ENCODE data around the gene PGBD5. TPM values are rescaled to one million over a fixed set of nuclear protein-coding genes. Genes with fewer than 3 reads are reported as not detected.

PGBD5 gene
- total and polyA plus RNA-seq, 2 of the 13 experiments (the other 11 are each of a cell fraction or from before 2014, with no cell fraction given) = 0.04 to 0.13 TPM

DNA sequence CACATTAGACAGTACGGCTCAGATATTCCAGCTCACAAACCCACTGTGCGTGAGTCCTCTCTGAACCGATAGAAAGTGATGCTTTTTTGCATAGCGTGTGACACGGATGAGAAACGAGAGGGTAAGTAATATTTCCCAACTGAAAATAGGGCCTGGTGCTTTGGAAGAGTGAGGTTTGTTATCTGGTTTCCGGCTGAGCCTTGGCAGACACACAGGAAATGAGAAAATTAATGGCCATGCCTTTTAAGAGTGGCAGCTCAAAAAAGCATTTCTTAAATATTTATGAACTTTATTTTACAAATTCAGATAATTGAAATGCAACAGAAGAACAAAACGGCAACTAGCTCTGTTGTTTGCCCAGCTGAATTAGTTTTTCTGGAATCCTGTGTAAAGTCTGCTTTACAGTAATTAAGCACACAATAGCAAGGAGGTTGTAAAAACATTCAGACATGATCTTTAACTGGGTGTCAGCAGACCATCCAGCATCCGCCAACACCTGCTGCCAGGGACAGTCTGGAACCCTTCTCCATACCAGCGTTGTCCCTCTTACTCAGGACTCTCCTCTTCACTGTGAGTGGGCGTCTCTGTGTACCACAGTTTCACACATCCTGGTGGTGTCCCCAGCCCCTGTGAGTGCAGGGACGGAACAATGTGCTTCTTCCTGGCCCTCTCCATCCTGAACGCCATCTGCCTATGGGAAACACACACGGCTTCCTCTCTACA, 155.4 kb downstream of the PGBD5 start:
- 97% methylated on average over 14 of the region's 14 CpGs for WGBS (ENCODE audit: low lambda C conversion rate)
- no TSS peak for BruUV-seq (replicated peaks)
- DNase-seq (ENCODE audit: low spot score) = no peak

DNA sequence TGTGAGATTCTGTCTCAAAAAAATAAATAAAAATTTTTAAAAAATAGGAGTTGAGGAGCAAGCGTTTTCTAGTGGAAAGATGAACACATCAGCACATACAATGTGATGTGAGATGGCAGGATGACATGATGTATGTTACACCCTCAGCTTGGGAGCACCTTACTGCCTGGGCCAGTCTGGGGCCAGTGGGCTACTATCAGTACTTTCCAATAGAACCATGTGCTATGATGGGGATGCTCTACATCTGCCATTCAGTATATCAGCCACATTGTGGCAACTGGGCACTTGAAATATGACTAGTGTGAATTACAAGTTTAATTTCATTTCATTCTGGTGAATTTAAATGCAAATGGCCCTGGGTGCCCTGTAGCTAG, 156.0 kb downstream of the PGBD5 start:
- no peak overlapping the region for H3K4me2 ChIP-seq (ENCODE audit: low read depth, low read length)
- POLR2A ChIA-PET = no interaction called here
- intact Hi-C loops (cut with micrococcal nuclease; ENCODE audit: unreplicated experiment) = no loop called here

More for the DNA sequence above, 155.4 kb downstream of the PGBD5 start:
- Histone ChIP-seq H4K20me1 (ENCODE audit: insufficient read depth, low read length) (peaks cover 2% of the 10 kb centered on the region; the same call in 1 of the 2 replicates), H3K4me1 (ENCODE audit: insufficient read depth, low read length) (no peaks in the 10 kb centered on the region), H2AFZ (ENCODE audit: low read length) (no peak overlapping the region), H3K9ac (ENCODE audit: insufficient read depth, low read depth, low read length) (no peak overlapping the region), H3K79me2 (ENCODE audit: insufficient read depth, low read length) (no peaks in the 10 kb centered on the region), H3K36me3 (replicated peaks in 1 of 2; ENCODE audit: control insufficient read depth in 1 of 2, insufficient read depth in 2 of 2, low read length in 2 of 2) (peaks cover 4 to 23% of the 10 kb centered on the region in 2 experiments; a peak in 4 of 5 replicates), H3K27me3 (ENCODE audit: control insufficient read depth in 1 of 2, insufficient read depth in 2 of 2, low read length in 2 of 2) (no peaks in the 10 kb centered on the region), H3K4me2 (ENCODE audit: low read depth, low read length) (no peak overlapping the region), H3K27ac (ENCODE audit: extremely low read length, insufficient read depth, low read length) (no peak overlapping the region), H3K9me3 (ENCODE audit: low read length) (no peaks in the 10 kb centered on the region), H3K4me3 (replicated peaks in 1 of 3; ENCODE audit: insufficient read depth in 1 of 3, low read depth in 2 of 3, low read length in 3 of 3) (no peak overlapping the region)
- CTCF ChIA-PET (ENCODE audit: low intra/inter-chr PET ratio, low total read pairs) = no interaction called here
- in situ Hi-C loops (cut with HindIII; ENCODE audit: extremely low pct_ligation_motif_present, low pct_unique_long_range_greater_than_20kb) (no loop called here), intact Hi-C loops (cut with micrococcal nuclease; ENCODE audit: unreplicated experiment) (no loop called here)
- FAIRE-seq (no peak), ATAC-seq (no peak)
- TF ChIP-seq ZNF768 (CRISPR knock-in tag; IDR thresholded peaks at IDR 0.05) = no peak
- no peak for TF ChIP-seq SALL1 (CRISPR knock-in tag; IDR thresholded peaks at IDR 0.05)
- TF ChIP-seq SPEN (CRISPR knock-in tag; IDR thresholded peaks at IDR 0.05; ENCODE audit: low read depth) = no peak
- TF ChIP-seq BHLHE40 (IDR thresholded peaks at IDR 0.05; ENCODE audit: low read length) = no peak
- no peak for TF ChIP-seq PRMT3 (CRISPR knock-in tag; IDR thresholded peaks at IDR 0.05; ENCODE audit: borderline replicate concordance, low read depth)
- no peak for TF ChIP-seq MIER2 (CRISPR knock-in tag; IDR thresholded peaks at IDR 0.05)
- no peak for TF ChIP-seq ZNF256 (CRISPR knock-in tag; conservative IDR thresholded peaks at IDR 0.05)
- no peak for TF ChIP-seq HDAC6 (IDR thresholded peaks at IDR 0.05; ENCODE audit: low read depth, low read length)
- TF ChIP-seq SNAI1 (CRISPR knock-in tag; IDR thresholded peaks at IDR 0.05; ENCODE audit: borderline replicate concordance) = no peak
- TF ChIP-seq, protein P1, sequence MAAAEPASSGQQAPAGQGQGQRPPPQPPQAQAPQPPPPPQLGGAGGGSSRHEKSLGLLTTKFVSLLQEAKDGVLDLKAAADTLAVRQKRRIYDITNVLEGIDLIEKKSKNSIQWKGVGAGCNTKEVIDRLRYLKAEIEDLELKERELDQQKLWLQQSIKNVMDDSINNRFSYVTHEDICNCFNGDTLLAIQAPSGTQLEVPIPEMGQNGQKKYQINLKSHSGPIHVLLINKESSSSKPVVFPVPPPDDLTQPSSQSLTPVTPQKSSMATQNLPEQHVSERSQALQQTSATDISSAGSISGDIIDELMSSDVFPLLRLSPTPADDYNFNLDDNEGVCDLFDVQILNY (CRISPR knock-in tag; conservative IDR thresholded peaks at IDR 0.05) = no peak
- TF ChIP-seq TSC22D2 (CRISPR knock-in tag; IDR thresholded peaks at IDR 0.05; ENCODE audit: borderline replicate concordance) = no peak
- TF ChIP-seq ZSCAN12 (CRISPR knock-in tag; IDR thresholded peaks at IDR 0.05) = no peak
- POLR2A ChIA-PET = no interaction called here

More for the DNA sequence above, 156.0 kb downstream of the PGBD5 start:
- H3K79me2 ChIP-seq (ENCODE audit: insufficient read depth, low read length) = no peaks in the 10 kb centered on the region
- H3K4me1 ChIP-seq (ENCODE audit: insufficient read depth, low read length) = no peaks in the 10 kb centered on the region
- DNase-seq (ENCODE audit: low spot score) (no peak), ATAC-seq (no peak), FAIRE-seq (no peak)
- H4K20me1 ChIP-seq (ENCODE audit: insufficient read depth, low read length) = peaks cover 2% of the 10 kb centered on the region; the same call in 1 of the 2 replicates
- no peak overlapping the region for H3K4me3 ChIP-seq (replicated peaks in 1 of 3; ENCODE audit: insufficient read depth in 1 of 3, low read depth in 2 of 3, low read length in 3 of 3)
- in situ Hi-C loops (cut with HindIII; ENCODE audit: extremely low pct_ligation_motif_present, low pct_unique_long_range_greater_than_20kb) = no loop called here
- H2AFZ ChIP-seq (ENCODE audit: low read length) = no peak overlapping the region
- TF ChIP-seq ZFP36 (IDR thresholded peaks at IDR 0.05; ENCODE audit: borderline replicate concordance, low read depth, low read length, partially characterized antibody) (no peak), PAX8 (CRISPR knock-in tag; IDR thresholded peaks at IDR 0.05; ENCODE audit: borderline replicate concordance) (no peak), ZNF3 (CRISPR knock-in tag; IDR thresholded peaks at IDR 0.05) (no peak), RXRA (CRISPR knock-in tag; IDR thresholded peaks at IDR 0.05) (no peak)
- CTCF ChIA-PET (ENCODE audit: low intra/inter-chr PET ratio, low total read pairs) = no interaction called here
- WGBS (ENCODE audit: low lambda C conversion rate) = 100% methylated on average over 1 of the region's 1 CpG
- no peak overlapping the region for H3K27ac ChIP-seq (ENCODE audit: extremely low read length, insufficient read depth, low read length)
- peaks cover 6 to 20% of the 10 kb centered on the region in 2 experiments; a peak in 4 of 5 replicates for H3K36me3 ChIP-seq (replicated peaks in 1 of 2; ENCODE audit: control insufficient read depth in 1 of 2, insufficient read depth in 2 of 2, low read length in 2 of 2)
- H3K9me3 ChIP-seq (ENCODE audit: low read length) = no peaks in the 10 kb centered on the region
- no peaks in the 10 kb centered on the region; a peak in 1 of 5 replicates for H3K27me3 ChIP-seq (ENCODE audit: control insufficient read depth in 1 of 2, insufficient read depth in 2 of 2, low read length in 2 of 2)
- BruUV-seq (replicated peaks) = no TSS peak
- H3K9ac ChIP-seq (ENCODE audit: insufficient read depth, low read depth, low read length) = no peak overlapping the region
